HG03565 (cell line): ENCODE data around the gene CES3.

Experiments used
- ATAC-seq: cut with Tn5 transposase; IDR thresholded peaks from one replicate; pipeline ENCODE4 v1.9.1; 2021; ENCODE audit warnings: mild to moderate bottlenecking, moderate library complexity; ENCODE audit not compliant: unreplicated experiment

The CES3 gene, protein sequence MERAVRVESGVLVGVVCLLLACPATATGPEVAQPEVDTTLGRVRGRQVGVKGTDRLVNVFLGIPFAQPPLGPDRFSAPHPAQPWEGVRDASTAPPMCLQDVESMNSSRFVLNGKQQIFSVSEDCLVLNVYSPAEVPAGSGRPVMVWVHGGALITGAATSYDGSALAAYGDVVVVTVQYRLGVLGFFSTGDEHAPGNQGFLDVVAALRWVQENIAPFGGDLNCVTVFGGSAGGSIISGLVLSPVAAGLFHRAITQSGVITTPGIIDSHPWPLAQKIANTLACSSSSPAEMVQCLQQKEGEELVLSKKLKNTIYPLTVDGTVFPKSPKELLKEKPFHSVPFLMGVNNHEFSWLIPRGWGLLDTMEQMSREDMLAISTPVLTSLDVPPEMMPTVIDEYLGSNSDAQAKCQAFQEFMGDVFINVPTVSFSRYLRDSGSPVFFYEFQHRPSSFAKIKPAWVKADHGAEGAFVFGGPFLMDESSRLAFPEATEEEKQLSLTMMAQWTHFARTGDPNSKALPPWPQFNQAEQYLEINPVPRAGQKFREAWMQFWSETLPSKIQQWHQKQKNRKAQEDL

DNA sequence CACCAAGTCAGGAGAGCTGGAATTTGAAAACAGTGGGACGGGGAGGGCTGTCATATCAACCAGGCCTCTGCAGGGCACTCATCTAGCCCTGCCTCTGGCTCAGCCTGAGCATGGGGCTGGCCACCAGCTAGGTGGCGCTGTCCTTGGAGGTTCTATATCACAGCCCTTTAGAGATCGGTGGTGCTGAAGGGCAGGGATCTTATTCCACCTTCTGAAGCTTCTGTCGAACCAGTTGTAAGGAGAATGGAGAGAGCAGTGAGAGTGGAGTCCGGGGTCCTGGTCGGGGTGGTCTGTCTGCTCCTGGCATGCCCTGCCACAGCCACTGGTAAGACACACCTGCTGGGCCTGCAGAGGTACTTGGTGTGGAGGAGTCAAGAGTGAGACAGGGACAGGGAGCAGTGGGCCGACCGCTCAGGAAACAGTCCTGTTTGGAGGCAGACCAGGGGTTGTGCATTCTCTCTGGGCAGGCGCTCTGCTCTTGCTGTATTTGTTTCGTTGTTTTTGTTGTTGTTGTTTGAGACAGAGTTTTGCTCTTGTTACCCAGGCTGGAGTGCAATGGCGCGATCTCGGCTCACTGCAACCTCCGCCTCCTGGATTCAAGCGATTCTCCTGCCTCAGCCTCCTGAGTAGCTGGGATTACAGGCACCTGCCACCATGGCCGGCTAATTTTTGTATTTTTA is at the start of gene CES3:
Gene CES3, plus strand, starts transcription at position 202 of the 680 bp plus-strand sequence. Its CDS starts 42 bp downstream, at position 244.
- no peak for ATAC-seq

GRCh38 chr16:66911801-66912200 is 49.3 kb upstream of the CES3 start:
- ATAC-seq = no peak

DNA sequence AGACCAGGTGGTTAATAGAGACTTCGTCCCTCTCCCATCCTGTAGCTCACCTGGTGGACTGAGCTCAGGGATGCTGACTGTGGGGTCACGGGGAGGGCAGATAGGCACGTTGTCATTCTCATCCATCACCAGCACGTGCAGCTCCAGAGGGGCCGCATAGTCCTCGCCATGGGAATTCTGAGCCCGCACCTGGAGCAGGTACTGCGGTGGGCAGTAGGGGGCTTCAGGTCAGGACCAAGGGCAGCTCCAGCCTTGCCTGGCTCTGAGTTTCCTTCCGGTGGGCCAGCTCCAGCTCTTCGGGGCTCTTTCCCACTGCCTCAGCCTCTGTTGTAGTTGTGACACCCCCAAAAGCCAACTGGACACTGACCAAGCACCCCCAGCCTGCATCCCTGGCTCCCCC is 48.0 kb upstream of the CES3 start:
- no peak for ATAC-seq

- ATAC-seq = no peak
Observed at GRCh38 chr16:66913711-66914110, 47.4 kb upstream of the CES3 start.

DNA sequence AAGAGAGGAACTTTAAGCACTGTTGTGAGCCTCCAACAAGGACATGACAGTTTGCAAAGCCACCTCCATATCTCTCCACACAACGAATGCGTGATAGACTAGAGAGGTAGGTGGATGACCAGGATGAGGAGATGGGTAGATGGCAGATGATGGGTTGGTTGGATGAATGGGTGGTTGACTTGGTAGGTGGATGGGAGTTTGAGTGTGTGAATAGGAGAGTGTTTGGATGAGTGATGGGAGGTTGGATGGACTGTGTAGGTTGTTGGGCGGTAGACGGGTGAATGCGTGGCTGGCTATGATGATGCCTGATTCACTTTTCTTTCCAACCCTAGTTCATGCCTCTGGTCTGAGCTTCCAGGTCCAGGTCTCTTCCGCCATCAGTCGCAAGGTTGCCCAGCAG is 46.5 kb upstream of the CES3 start:
- ATAC-seq = no peak

- ATAC-seq = no peak
Observed at GRCh38 chr16:66915041-66915440, 46.0 kb upstream of the CES3 start.

DNA sequence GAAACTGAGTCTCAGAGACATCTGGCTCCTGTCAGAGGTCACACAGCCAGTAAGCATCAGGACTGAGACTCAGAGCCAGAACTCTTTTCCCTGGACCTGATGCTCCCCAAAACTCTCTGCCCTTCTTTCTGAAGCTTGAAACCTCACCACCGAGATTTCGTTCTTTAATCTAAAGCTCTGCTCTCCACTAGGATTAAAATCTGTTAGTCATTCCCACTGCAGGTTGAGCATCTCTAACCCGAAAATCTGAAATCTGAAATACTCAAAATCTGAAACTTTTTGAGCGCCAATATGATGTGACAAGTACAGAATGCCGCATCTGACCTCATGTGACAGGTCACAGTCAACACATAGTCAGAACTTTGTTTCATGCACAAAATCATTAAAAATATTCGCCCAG is 44.5 kb upstream of the CES3 start:
- no peak for ATAC-seq

DNA sequence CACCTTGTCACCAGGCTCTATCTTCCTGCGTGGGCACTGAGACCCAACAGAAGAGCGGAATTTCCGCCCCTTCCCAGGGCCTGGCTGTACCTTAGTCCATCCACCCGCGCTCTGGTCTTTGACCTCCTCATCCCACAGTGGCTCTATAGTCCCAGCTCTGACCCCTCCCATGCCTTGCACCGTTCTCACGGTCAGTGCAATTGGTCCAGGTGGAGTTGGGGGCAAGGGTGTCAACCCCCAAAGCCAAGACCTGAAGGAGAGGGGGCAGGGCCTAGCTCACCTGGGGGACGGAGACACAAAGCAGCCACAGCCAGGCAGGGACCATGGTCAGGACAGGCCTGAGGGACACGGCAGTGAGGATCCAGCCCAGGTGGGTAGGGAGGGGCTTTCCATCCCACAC is 43.3 kb upstream of the CES3 start:
- ATAC-seq = no peak

GRCh38 chr16:66918355-66918754 is 42.7 kb upstream of the CES3 start:
- ATAC-seq = no peak

DNA sequence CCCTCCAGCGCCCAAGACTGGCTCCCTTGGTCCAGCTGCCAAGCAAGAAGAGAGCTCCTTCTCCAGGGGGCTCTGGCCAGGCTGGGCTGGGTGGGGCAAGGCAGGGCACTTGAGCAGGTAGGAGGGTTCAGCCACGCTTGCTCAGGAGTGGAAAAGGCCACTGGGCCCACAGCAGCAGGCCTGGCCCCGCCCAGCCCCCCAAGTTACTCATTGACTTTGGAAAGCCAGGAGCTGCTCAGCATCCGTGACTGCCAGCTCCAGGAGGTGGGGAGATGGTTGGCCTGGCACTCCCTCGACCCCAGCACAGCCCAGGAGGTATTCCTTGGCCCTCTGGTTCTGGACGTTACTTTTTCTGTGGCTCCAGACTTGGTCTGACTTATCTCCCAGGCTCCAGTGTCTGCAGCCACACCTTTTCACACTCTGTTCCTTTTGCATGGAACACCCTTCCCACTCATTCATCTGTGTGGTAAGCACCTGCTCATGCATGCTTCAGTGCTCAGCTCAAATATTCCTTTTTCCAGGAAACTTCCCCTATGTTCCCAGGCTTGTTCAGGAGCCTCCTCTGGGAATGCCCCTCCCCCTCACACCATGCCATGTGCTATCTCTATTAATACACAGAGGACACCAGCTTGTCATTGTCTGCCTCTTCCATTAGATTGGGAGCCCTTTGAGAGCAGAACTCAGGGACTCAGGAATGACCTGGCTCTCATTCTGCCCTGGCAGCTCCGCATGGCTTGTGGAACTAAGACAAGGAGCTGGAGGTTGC is 42.1 kb upstream of the CES3 start, which contains the start of gene CDH16:
Gene CDH16, minus strand, starts transcription at position 83 of the 766 bp plus-strand sequence. CDS start 820 bp downstream, outside the sequence.
- ATAC-seq = no peak

- no peak for ATAC-seq
Observed at GRCh38 chr16:66919569-66920298, 41.3 kb upstream of the CES3 start.

DNA sequence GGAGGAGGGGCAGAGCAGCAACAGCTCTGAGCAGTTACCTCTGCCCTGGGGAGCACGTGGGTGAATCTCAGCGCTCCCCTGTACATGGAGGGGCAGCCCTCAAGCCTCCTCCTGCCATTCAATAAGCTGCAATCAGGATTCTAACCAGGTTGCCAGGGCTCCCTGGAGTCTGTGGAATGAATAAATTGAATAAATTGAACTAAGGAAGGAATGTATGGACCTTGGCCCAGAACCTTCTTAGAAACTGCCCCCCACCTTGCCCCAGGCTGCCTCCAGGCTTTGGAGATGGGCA is 40.8 kb upstream of the CES3 start:
- ATAC-seq = no peak

DNA sequence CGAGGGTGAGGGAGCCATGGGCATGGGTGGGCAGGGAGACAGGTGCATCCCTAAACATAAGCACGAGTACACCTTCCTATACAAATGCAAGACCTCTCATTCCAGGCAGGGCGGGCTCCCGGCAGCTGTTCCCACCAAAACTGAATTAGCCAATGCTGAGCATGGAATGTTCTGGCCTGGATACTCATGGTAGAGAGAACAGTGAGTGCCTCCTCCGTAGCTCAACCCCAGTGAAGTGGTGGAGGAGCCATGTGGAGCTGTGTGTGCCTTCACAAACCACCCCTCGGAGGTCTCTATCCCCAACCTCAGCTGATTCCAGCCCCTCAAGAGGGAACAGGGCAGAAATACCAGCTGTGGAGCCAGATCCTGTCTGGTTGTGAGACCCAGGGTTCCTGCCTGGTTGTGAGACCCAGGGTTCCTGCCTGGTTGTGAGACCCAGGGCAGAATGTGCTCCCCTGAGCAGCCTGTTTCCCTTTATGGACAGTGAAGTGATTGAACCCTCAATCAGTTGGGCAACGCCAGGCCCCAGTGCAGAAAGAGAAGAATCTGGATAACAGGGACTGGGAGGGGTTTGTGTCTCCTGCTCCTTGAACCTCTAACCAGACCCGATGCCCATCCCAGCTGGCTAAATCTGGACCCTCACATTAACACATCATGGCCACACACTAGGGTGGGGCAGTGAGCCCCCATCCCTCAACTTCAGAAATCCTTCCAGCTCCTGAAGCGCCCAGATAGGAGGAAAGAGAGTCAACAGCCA is 40.0 kb upstream of the CES3 start:
- ATAC-seq = no peak

DNA sequence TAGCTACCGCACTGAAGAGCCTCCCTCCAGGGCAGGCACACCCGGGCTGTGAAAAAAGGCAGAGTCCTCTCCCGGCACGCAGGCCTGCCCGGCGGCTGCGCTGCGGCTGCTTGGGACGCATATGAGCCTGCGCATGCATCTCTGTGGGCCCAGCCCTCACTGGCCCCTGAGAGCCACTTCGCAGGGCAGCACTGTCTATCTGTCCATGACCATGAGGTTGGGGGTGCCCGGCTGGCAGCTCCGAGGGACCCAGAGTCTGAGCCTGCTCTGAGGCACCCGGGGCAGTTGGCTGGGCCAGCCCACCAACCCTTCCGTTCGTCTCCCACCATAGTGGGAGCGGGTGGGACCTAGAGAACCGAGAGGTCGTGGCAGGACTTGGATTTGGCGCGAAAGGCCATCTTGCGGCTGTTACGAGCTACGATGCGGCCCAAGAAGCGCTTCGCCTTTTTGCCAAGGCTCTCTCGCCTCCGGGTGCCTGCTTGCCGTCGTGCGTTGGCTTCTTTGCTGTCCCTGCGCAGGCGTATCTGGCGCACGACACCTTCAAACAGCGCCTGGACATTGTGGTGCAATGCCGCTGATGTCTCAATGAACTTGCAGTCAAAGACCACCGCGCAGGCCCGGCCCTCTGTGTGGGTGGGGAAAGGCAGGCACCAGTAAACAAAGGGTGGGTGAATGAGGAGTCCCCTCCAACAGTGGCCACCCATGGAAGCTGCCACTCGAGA is 39.2 kb upstream of the CES3 start:
- ATAC-seq = no peak

- no peak for ATAC-seq
Observed at GRCh38 chr16:66923247-66923731, 37.8 kb upstream of the CES3 start.

DNA sequence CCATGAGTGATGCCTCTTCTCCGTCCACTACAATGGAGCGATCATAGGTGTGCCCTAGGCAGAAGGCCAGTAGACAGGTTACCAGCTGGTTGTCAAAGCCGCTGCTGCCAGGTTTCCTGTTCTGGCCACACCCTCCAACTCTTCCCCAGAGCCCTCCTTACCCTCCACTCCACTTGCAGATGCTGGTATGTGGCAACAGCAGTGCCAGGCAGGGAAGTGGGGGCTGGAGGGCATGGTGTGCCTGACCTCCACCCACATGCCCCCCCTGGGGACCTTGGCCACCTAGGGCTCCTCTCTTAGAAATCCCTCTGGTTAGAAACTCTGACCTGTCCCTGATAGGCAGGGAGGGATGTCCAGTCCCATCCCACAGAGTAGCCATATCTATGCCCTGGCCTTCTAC is 37.2 kb upstream of the CES3 start:
- no peak for ATAC-seq

DNA sequence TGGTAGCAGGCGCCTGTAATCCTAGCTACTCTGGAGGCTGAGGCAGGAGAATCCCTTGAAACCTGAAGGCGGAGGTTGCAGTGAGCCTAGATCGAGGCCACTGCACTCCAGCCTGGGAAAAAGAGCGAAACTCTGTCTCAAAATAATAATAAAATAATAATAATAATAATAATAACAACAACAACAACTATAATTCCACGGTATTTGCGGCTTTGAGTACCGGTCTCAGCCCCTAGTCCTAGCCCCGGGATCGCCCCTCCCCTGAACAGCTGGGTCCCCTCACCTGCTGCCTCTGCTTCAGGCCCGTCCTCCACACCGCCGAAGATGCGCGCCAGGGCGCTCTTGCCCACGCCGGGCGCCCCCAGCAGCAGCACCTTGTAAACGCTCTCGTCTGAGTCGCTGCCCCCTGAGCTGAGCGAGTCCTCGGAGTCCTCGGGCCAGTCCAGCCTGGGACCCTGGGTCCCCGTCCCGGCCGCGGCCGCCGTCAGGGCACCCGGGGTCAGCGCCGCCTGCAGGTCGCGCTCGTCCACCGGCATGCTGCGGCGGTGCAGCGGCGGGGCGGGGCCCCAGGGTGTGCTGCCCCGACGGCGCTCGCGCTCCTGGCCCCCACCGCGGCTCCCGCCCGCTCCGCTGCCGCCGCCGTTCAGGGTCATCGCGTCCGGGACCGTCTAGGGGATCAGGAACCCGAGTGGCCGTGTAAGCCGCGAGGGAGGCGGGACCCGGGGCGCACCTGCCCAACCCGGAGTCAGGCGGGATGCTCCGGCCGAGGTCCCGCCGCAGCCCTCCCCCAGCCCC is 36.3 kb upstream of the CES3 start:
- ATAC-seq = no peak

GRCh38 chr16:66925322-66925840 is 35.7 kb upstream of the CES3 start, which contains the start of gene RRAD:
Gene RRAD, minus strand, starts transcription at chr16:66925535. Its CDS starts 356 bp downstream, at chr16:66925179.
- ATAC-seq = no peak
